Measurements from ENCODE around the gene IZUMO4.

Gene IZUMO4

GRCh38 chr19:2063824-2064223 is 32.9 kb upstream of the IZUMO4 start:
- no peaks in the 10 kb centered on the region for H3K9me3 Mint-ChIP-seq
- no peaks in the 10 kb centered on the region for H3K27me3 Mint-ChIP-seq (ENCODE audit: low read depth)
- H3K4me1 Mint-ChIP-seq: peaks cover 27% of the 10 kb centered on the region
- TF ChIP-seq CTCF (IDR thresholded peaks at IDR 0.05; ENCODE audit: unreplicated experiment in 3 of 3): no peak
- peak overlapping the region; percentile 33 to 86 (median 85) for H3K27ac Mint-ChIP-seq
- peak overlapping the region; percentile 54 to 71 (median 58) for H3K4me3 Mint-ChIP-seq
- no peaks in the 10 kb centered on the region for H3K36me3 Mint-ChIP-seq (ENCODE audit: low read depth)

- Mint-ChIP-seq H3K4me3 (peak overlapping the region in 1 of 3 experiments; percentile 27), H3K36me3 (ENCODE audit: low read depth) (no peaks in the 10 kb centered on the region), H3K9me3 (no peaks in the 10 kb centered on the region), H3K27me3 (ENCODE audit: low read depth) (no peaks in the 10 kb centered on the region), H3K27ac (peak overlapping the region in 2 of 3 experiments; percentile 58 to 70), H3K4me1 (peaks cover 22% of the 10 kb centered on the region)
- TF ChIP-seq CTCF (IDR thresholded peaks at IDR 0.05; ENCODE audit: unreplicated experiment in 3 of 3): no peak
These were observed 32.3 kb upstream of the IZUMO4 start for GRCh38 chr19:2064395-2064787.

GRCh38 chr19:2064788-2065524 is 31.8 kb upstream of the IZUMO4 start:
- peaks cover 20% of the 10 kb centered on the region for H3K4me1 Mint-ChIP-seq
- H3K4me3 Mint-ChIP-seq: peak overlapping the region in 2 of 3 experiments; percentile 27 to 33
- no peak for TF ChIP-seq CTCF (IDR thresholded peaks at IDR 0.05; ENCODE audit: unreplicated experiment in 3 of 3)
- peak overlapping the region; percentile 58 to 70 (median 62) for H3K27ac Mint-ChIP-seq
- no peaks in the 10 kb centered on the region for H3K27me3 Mint-ChIP-seq (ENCODE audit: low read depth)
- H3K36me3 Mint-ChIP-seq (ENCODE audit: low read depth): no peaks in the 10 kb centered on the region
- no peaks in the 10 kb centered on the region for H3K9me3 Mint-ChIP-seq

GRCh38 chr19:2070436-2070827 is 26.3 kb upstream of the IZUMO4 start:
- TF ChIP-seq CTCF (IDR thresholded peaks at IDR 0.05; ENCODE audit: unreplicated experiment in 3 of 3): no peak
- H3K36me3 Mint-ChIP-seq (ENCODE audit: low read depth): peaks cover 28% of the 10 kb centered on the region
- no peaks in the 10 kb centered on the region for H3K9me3 Mint-ChIP-seq
- H3K27me3 Mint-ChIP-seq (ENCODE audit: low read depth): no peaks in the 10 kb centered on the region
- no peak overlapping the region for H3K4me3 Mint-ChIP-seq
- no peak overlapping the region for H3K27ac Mint-ChIP-seq
- no peaks in the 10 kb centered on the region for H3K4me1 Mint-ChIP-seq

- Mint-ChIP-seq H3K4me1 (no peaks in the 10 kb centered on the region), H3K4me3 (no peak overlapping the region), H3K27ac (no peak overlapping the region), H3K9me3 (no peaks in the 10 kb centered on the region), H3K27me3 (ENCODE audit: low read depth) (no peaks in the 10 kb centered on the region), H3K36me3 (ENCODE audit: low read depth) (peaks cover 32% of the 10 kb centered on the region)
- TF ChIP-seq CTCF (IDR thresholded peaks at IDR 0.05; ENCODE audit: unreplicated experiment in 3 of 3): no peak
These were observed 25.6 kb upstream of the IZUMO4 start for GRCh38 chr19:2070986-2071673.
